K562 (cell line): ENCODE data around the gene CNPY4. TPM values are rescaled to one million over a fixed set of nuclear protein-coding genes. Genes with fewer than 3 reads are reported as not detected.
A peak's percentile ranks its signal among the peaks of the same experiment; 100 is the strongest.

ENCODE experiments used
- CEBPB ChIP-seq: fragments of 450-650 bp; IDR thresholded peaks from 2 replicates; pipeline ENCODE4 v1.6.1; 2016; ENCODE audit warnings: missing genetic modification characterization, missing compliant biosample characterization
- DEAF1 ChIP-seq: fragments of 450-650 bp; formaldehyde crosslinking; IDR thresholded peaks from 2 replicates; pipeline ENCODE4 v1.4.0; 2020; ENCODE audit warnings: mild to moderate bottlenecking, moderate library complexity
- E2F8 ChIP-seq: fragments of 450-650 bp; IDR thresholded peaks from 2 replicates; pipeline ENCODE4 v1.7.1; 2018; ENCODE audit warnings: mild to moderate bottlenecking, low read depth; ENCODE audit not compliant: partially characterized antibody
- MED1 ChIP-seq: sonication (generic); formaldehyde crosslinking; IDR thresholded peaks from 2 replicates; pipeline ENCODE4 v1.8.1; 2023; ENCODE audit warnings: missing genetic modification reagents, borderline replicate concordance
- MLX ChIP-seq, 2 experiments: fragments of 450-650 bp in 1 of 2; sonication (generic) in 1 of 2; formaldehyde crosslinking; conservative IDR thresholded peaks; 2 replicates each; pipeline versions ENCODE4 v1.4.0 to v1.8.1; 2020 to 2022; ENCODE audit warnings: mild to moderate bottlenecking in 1 of 2, missing genetic modification reagents in 1 of 2
- NBN ChIP-seq: fragments of 450-650 bp; IDR thresholded peaks from 2 replicates; pipeline ENCODE4 v1.6.1; 2016; ENCODE audit warnings: low read depth, mild to moderate bottlenecking
- NRF1 ChIP-seq, 2 experiments: fragments of 450-650 bp; IDR thresholded peaks in 1 of 2; conservative IDR thresholded peaks in 1 of 2; 2 replicates each; pipeline ENCODE4 v1.6.1; 2014; ENCODE audit warnings: mild to moderate bottlenecking in 2 of 2
- PHB2 ChIP-seq: fragments of 450-650 bp; IDR thresholded peaks from 2 replicates; pipeline ENCODE4 v1.6.1; 2017; ENCODE audit warnings: low read depth
- REST ChIP-seq, 2 experiments: fragments of 450-650 bp; formaldehyde crosslinking in 1 of 2; IDR thresholded peaks; 2 replicates each; pipeline versions ENCODE4 v1.4.0 to v1.6.1; 2014 to 2020; ENCODE audit warnings: mild to moderate bottlenecking in 2 of 2, borderline replicate concordance in 1 of 2, low read depth in 1 of 2
- THRB ChIP-seq: fragments of 450-650 bp; formaldehyde crosslinking; conservative IDR thresholded peaks from 2 replicates; pipeline ENCODE4 v1.4.0; 2022; ENCODE audit warnings: mild to moderate bottlenecking, missing genetic modification characterization
- ZNF224 ChIP-seq: sonication (generic); formaldehyde crosslinking; IDR thresholded peaks from 2 replicates; pipeline ENCODE4 v1.8.0; 2022; ENCODE audit warnings: mild to moderate bottlenecking, missing genetic modification reagents
- ZNF384 ChIP-seq: IDR thresholded peaks from 2 replicates; pipeline ENCODE4 v1.6.1; 2012; ENCODE audit warnings: low read depth, low read length, improper control_type of control experiment
- polyA plus RNA-seq, 8 experiments: library from polyadenylated mRNA; depleted of rRNA in 4 of 8; stranded (reverse) in 5 of 8; unstranded in 3 of 8; fragments of >200 nt; fragmentation: Nextera tagmentation in 2 of 8; fragmentation: Illumina TruSeq in 1 of 8; extraction: Ambion mirVana in 2 of 8; extraction: Trizol in 1 of 8; gene quantifications; 2 replicates each; pipeline versions ENCODE4 v1.2.1 to v1.2.3, GENCODE V29; 2011 to 2014; ENCODE audit warnings: inconsistent platforms in 1 of 8, missing spikeins in 1 of 8
- total RNA-seq, 7 experiments: library from RNA; depleted of rRNA in 6 of 7; stranded (reverse); fragments of >200 nt in 6 of 7; fragmentation: Illumina TruSeq in 2 of 7; extraction: Trizol in 2 of 7; gene quantifications; 2 replicates each; pipeline versions ENCODE4 v1.2.1 to v1.2.3, GENCODE V29; 2011 to 2021; ENCODE audit warnings: low replicate concordance in 1 of 7

CNPY4 gene
- total and polyA plus RNA-seq, 9 of the 15 experiments (the other 6 are each of a cell fraction or from before 2014, with no cell fraction given): 1.9 to 11.2 (median 7.0) TPM

- peak; percentile 98 for TF ChIP-seq DEAF1 (CRISPR knock-in tag)
- TF ChIP-seq MED1 (CRISPR knock-in tag): 0 out of 2 replicates have a peak, but pooled peaks have one; percentile 43
- TF ChIP-seq REST (IDR thresholded peaks at IDR 0.05; ENCODE audit: borderline replicate concordance): peak; percentile 94
- TF ChIP-seq REST (CRISPR knock-in tag; IDR thresholded peaks at IDR 0.05; ENCODE audit: low read depth): no peak
- TF ChIP-seq NBN: peak; percentile 41; the same call in 1 of the 2 replicates
- no peak for TF ChIP-seq ZNF224
- no peak for TF ChIP-seq CEBPB (tag)
- 0 out of 2 replicates have a peak, but pooled peaks have one; percentile 16 for TF ChIP-seq ZNF384
- TF ChIP-seq PHB2: no peak; the same call in 1 of the 2 replicates
- TF ChIP-seq NRF1 (conservative IDR thresholded peaks at IDR 0.05 in 1 of 2, IDR thresholded peaks at IDR 0.05 in 1 of 2): 0 out of 4 replicates have a peak, but pooled peaks of 1 of the 2 experiments have one; percentile 1
- TF ChIP-seq THRB (CRISPR knock-in tag): peak; percentile 76; the same call in 1 of the 2 replicates
- TF ChIP-seq MLX (CRISPR knock-in tag; conservative IDR thresholded peaks at IDR 0.05): 0 out of 4 replicates have a peak, but pooled peaks of 1 of the 2 experiments have one; percentile 21
- TF ChIP-seq E2F8: peak; percentile 70
These were observed 13.3 kb downstream of the CNPY4 start (continued) for GRCh38 chr7:100132697-100133151.
